Measurements from ENCODE around the gene ZNF205.

Gene ZNF205

GRCh38 chr16:3095869-3096268 is 16.5 kb upstream of the ZNF205 start:
- Histone ChIP-seq H3K4me3 (ENCODE audit: low read length) (no peak overlapping the region), H3K9ac (ENCODE audit: low read length) (no peak overlapping the region), H3K9me3 (ENCODE audit: control insufficient read depth, low read length) (no peaks in the 10 kb centered on the region), H3K27me3 (replicated peaks; ENCODE audit: control insufficient read depth, insufficient read depth, low read length) (peaks cover 28% of the 10 kb centered on the region), H3K4me1 (ENCODE audit: control insufficient read depth, insufficient read depth, low read length) (no peaks in the 10 kb centered on the region), H3K36me3 (ENCODE audit: control insufficient read depth, insufficient read depth, low read length, severe bottlenecking) (no peaks in the 10 kb centered on the region)
- DNase-seq (ENCODE audit: low read depth): peak; percentile 31

- H3K9me3 ChIP-seq (ENCODE audit: control insufficient read depth, low read length): no peaks in the 10 kb centered on the region
- no peaks in the 10 kb centered on the region for H3K4me1 ChIP-seq (ENCODE audit: control insufficient read depth, insufficient read depth, low read length)
- no peaks in the 10 kb centered on the region for H3K36me3 ChIP-seq (ENCODE audit: control insufficient read depth, insufficient read depth, low read length, severe bottlenecking)
- no peak overlapping the region for H3K4me3 ChIP-seq (ENCODE audit: low read length)
- H3K27me3 ChIP-seq (replicated peaks; ENCODE audit: control insufficient read depth, insufficient read depth, low read length): peaks cover 26% of the 10 kb centered on the region
- no peak for DNase-seq (ENCODE audit: low read depth)
- no peak overlapping the region for H3K9ac ChIP-seq (ENCODE audit: low read length)
These were observed 16.0 kb upstream of the ZNF205 start for GRCh38 chr16:3096362-3096761.

GRCh38 chr16:3097266-3097665 is 15.1 kb upstream of the ZNF205 start:
- no peak for DNase-seq (ENCODE audit: low read depth)

GRCh38 chr16:3098459-3099394 is 13.7 kb upstream of the ZNF205 start, which contains the start of gene ZSCAN10:
Gene ZSCAN10 (minus strand): TSS chr16:3099294. CDS start chr16:3092937, 6,357 bp downstream.
- H3K27me3 ChIP-seq (replicated peaks; ENCODE audit: control insufficient read depth, insufficient read depth, low read length): peaks cover 10% of the 10 kb centered on the region
- H3K36me3 ChIP-seq (ENCODE audit: control insufficient read depth, insufficient read depth, low read length, severe bottlenecking): no peaks in the 10 kb centered on the region
- H3K9ac ChIP-seq (ENCODE audit: low read length): no peak within 1 kb of the TSS
- peak within 1 kb of the TSS; percentile 12 for H3K4me3 ChIP-seq (ENCODE audit: low read length)
- no peak for DNase-seq (ENCODE audit: low read depth)
- H3K4me1 ChIP-seq (ENCODE audit: control insufficient read depth, insufficient read depth, low read length): no peaks in the 10 kb centered on the region
- H3K9me3 ChIP-seq (ENCODE audit: control insufficient read depth, low read length): no peaks in the 10 kb centered on the region

More at GRCh38 chr16:3097266-3097665, 15.1 kb upstream of the ZNF205 start:
- Histone ChIP-seq H3K9me3 (ENCODE audit: control insufficient read depth, low read length) (no peaks in the 10 kb centered on the region), H3K36me3 (ENCODE audit: control insufficient read depth, insufficient read depth, low read length, severe bottlenecking) (no peaks in the 10 kb centered on the region), H3K4me1 (ENCODE audit: control insufficient read depth, insufficient read depth, low read length) (no peaks in the 10 kb centered on the region), H3K9ac (ENCODE audit: low read length) (no peak overlapping the region), H3K27me3 (replicated peaks; ENCODE audit: control insufficient read depth, insufficient read depth, low read length) (peaks cover 17% of the 10 kb centered on the region), H3K4me3 (ENCODE audit: low read length) (no peak overlapping the region)

- H3K4me3 ChIP-seq (ENCODE audit: low read length): no peak overlapping the region
These were observed 13.0 kb upstream of the ZNF205 start for GRCh38 chr16:3099395-3099731.

GRCh38 chr16:3099732-3100499 is 12.5 kb upstream of the ZNF205 start:
- peak overlapping the region; percentile 12 for H3K4me3 ChIP-seq (ENCODE audit: low read length)

More at GRCh38 chr16:3099395-3099731, 13.0 kb upstream of the ZNF205 start:
- no peaks in the 10 kb centered on the region for H3K36me3 ChIP-seq (ENCODE audit: control insufficient read depth, insufficient read depth, low read length, severe bottlenecking)
- no peak overlapping the region for H3K9ac ChIP-seq (ENCODE audit: low read length)
- H3K4me1 ChIP-seq (ENCODE audit: control insufficient read depth, insufficient read depth, low read length): no peaks in the 10 kb centered on the region
- no peak for DNase-seq (ENCODE audit: low read depth)
- peaks cover 10% of the 10 kb centered on the region for H3K27me3 ChIP-seq (replicated peaks; ENCODE audit: control insufficient read depth, insufficient read depth, low read length)
- no peaks in the 10 kb centered on the region for H3K9me3 ChIP-seq (ENCODE audit: control insufficient read depth, low read length)

GRCh38 chr16:3101018-3101840 is 11.2 kb upstream of the ZNF205 start:
- no peaks in the 10 kb centered on the region for H3K36me3 ChIP-seq (ENCODE audit: control insufficient read depth, insufficient read depth, low read length, severe bottlenecking)
- no peak overlapping the region for H3K4me3 ChIP-seq (ENCODE audit: low read length)
- peaks cover 10% of the 10 kb centered on the region for H3K27me3 ChIP-seq (replicated peaks; ENCODE audit: control insufficient read depth, insufficient read depth, low read length)
- no peaks in the 10 kb centered on the region for H3K9me3 ChIP-seq (ENCODE audit: control insufficient read depth, low read length)
- no peak overlapping the region for H3K9ac ChIP-seq (ENCODE audit: low read length)
- no peaks in the 10 kb centered on the region for H3K4me1 ChIP-seq (ENCODE audit: control insufficient read depth, insufficient read depth, low read length)
- peak; percentile 68 for DNase-seq (ENCODE audit: low read depth)

More at GRCh38 chr16:3099732-3100499, 12.5 kb upstream of the ZNF205 start:
- H3K36me3 ChIP-seq (ENCODE audit: control insufficient read depth, insufficient read depth, low read length, severe bottlenecking): no peaks in the 10 kb centered on the region
- H3K9me3 ChIP-seq (ENCODE audit: control insufficient read depth, low read length): no peaks in the 10 kb centered on the region
- DNase-seq (ENCODE audit: low read depth): peak; percentile 95
- no peaks in the 10 kb centered on the region for H3K4me1 ChIP-seq (ENCODE audit: control insufficient read depth, insufficient read depth, low read length)
- peaks cover 10% of the 10 kb centered on the region for H3K27me3 ChIP-seq (replicated peaks; ENCODE audit: control insufficient read depth, insufficient read depth, low read length)
- no peak overlapping the region for H3K9ac ChIP-seq (ENCODE audit: low read length)

- Histone ChIP-seq H3K9ac (ENCODE audit: low read length) (no peak overlapping the region), H3K27me3 (replicated peaks; ENCODE audit: control insufficient read depth, insufficient read depth, low read length) (peaks cover 10% of the 10 kb centered on the region), H3K36me3 (ENCODE audit: control insufficient read depth, insufficient read depth, low read length, severe bottlenecking) (no peaks in the 10 kb centered on the region), H3K4me3 (ENCODE audit: low read length) (no peak overlapping the region), H3K9me3 (ENCODE audit: control insufficient read depth, low read length) (no peaks in the 10 kb centered on the region), H3K4me1 (ENCODE audit: control insufficient read depth, insufficient read depth, low read length) (peaks cover 3% of the 10 kb centered on the region)
- DNase-seq (ENCODE audit: low read depth): no peak
These were observed 10.4 kb upstream of the ZNF205 start for GRCh38 chr16:3101841-3102470.

GRCh38 chr16:3106205-3106928 is 6.0 kb upstream of the ZNF205 start:
- peak overlapping the region; percentile 83 for H3K4me3 ChIP-seq (ENCODE audit: low read length)
- peaks cover 3% of the 10 kb centered on the region for H3K4me1 ChIP-seq (ENCODE audit: control insufficient read depth, insufficient read depth, low read length)
- H3K27me3 ChIP-seq (replicated peaks; ENCODE audit: control insufficient read depth, insufficient read depth, low read length): no peaks in the 10 kb centered on the region
- no peaks in the 10 kb centered on the region for H3K36me3 ChIP-seq (ENCODE audit: control insufficient read depth, insufficient read depth, low read length, severe bottlenecking)
- H3K9me3 ChIP-seq (ENCODE audit: control insufficient read depth, low read length): no peaks in the 10 kb centered on the region
- H3K9ac ChIP-seq (ENCODE audit: low read length): peak overlapping the region; percentile 75
- peak; percentile 94 for DNase-seq (ENCODE audit: low read depth)
